Upper lobe of left lung (tissue), 6 donors: ENCODE data around the gene S100A9. TPM values are rescaled to one million over a fixed set of nuclear protein-coding genes. Genes with fewer than 3 reads are reported as not detected.
A peak's percentile ranks its signal among the peaks of the same experiment; 100 is the strongest.

Source experiments
- ATAC-seq, 2 donors: fragments of 200-7000 bp; cut with Tn5 transposase; one replicate each; pipeline ENCODE4 v1.9.1; 2022; ENCODE audit warnings: mild to moderate bottlenecking in 2 of 2, moderate library complexity in 2 of 2; ENCODE audit not compliant: low FRiP score in 2 of 2
- DNase-seq, 2 donors: peaks; one replicate each; pipeline ENCODE4 v3.0.0-alpha.2; 2019 to 2020
- H3K27ac ChIP-seq, 4 donors: fragments of 200-600 bp; sonication (generic); one replicate each; pipeline ENCODE4 v1.5.1; 2016 to 2019
- H3K27me3 ChIP-seq, 4 donors: fragments of 200-600 bp; sonication (generic); one replicate each; pipeline ENCODE4 v1.5.1; 2017 to 2019
- H3K36me3 ChIP-seq, 4 donors: fragments of 200-600 bp; sonication (generic); one replicate each; pipeline ENCODE4 v1.5.1; 2016 to 2019
- H3K4me1 ChIP-seq, 4 donors: fragments of 200-600 bp; sonication (generic); one replicate each; pipeline ENCODE4 v1.5.1; 2018 to 2019
- H3K4me3 ChIP-seq, 4 donors: fragments of 200-600 bp; sonication (generic); one replicate each; pipeline ENCODE4 v1.5.1; 2017 to 2019; ENCODE audit warnings: mild to moderate bottlenecking in 2 of 4, moderate library complexity in 1 of 4
- H3K9me3 ChIP-seq, 4 donors: fragments of 200-600 bp; sonication (generic); one replicate each; pipeline ENCODE4 v1.5.1; 2018 to 2019
- EP300 ChIP-seq, 4 donors: sonication (generic); formaldehyde crosslinking; IDR thresholded peaks; one replicate each; pipeline ENCODE4 v1.5.1; 2017; ENCODE audit warnings: antibody characterized with exemption in 4 of 4, control low read depth in 2 of 4
- POLR2A ChIP-seq, 4 donors: fragments of 450-650 bp; IDR thresholded peaks; one replicate each; pipeline ENCODE4 v1.5.1; 2016 to 2017; ENCODE audit warnings: antibody characterized with exemption in 4 of 4, mild to moderate bottlenecking in 2 of 4
- POLR2AphosphoS5 ChIP-seq, 2 donors: sonication (generic); formaldehyde crosslinking; IDR thresholded peaks; one replicate each; pipeline ENCODE4 v1.5.1; 2017; ENCODE audit warnings: antibody characterized with exemption in 2 of 2
- WGBS, 2 donors: methylation state at CpG; one replicate each; pipeline ENCODE4 v1.1.5; 2017 to 2018; 5-methylcytosine and 5-hydroxymethylcytosine counted together
- total RNA-seq, 6 donors: library from RNA; depleted of rRNA in 4 of 6; stranded (reverse); fragments of >200 nt in 4 of 6; gene quantifications; one replicate each; pipeline versions ENCODE4 v1.1.0 to v1.2.1, GENCODE V29; 2016 to 2021
- TF ChIP-seq, protein P1 (sequence below), 6 experiments: fragments of 450-650 bp in 4 of 6; fragments of 200-600 bp in 2 of 6; sonication (generic) in 2 of 6; IDR thresholded peaks; one replicate each; pipeline ENCODE4 v1.5.1; 2016 to 2019; ENCODE audit warnings: antibody characterized with exemption in 6 of 6
- donor health status: DM: no; HTN: no; CAD: no; lungs with moderate emphysema.
- donor health status: DM: no; HTN: yes; CAD: no; lungs with severe emphysema.

Gene S100A9
- total RNA-seq, 6 donors from 2014 or later: 133 to 1,125 (median 606) TPM

- no peak for TF ChIP-seq POLR2AphosphoS5 (IDR thresholded peaks at IDR 0.05)
- TF ChIP-seq POLR2A (IDR thresholded peaks at IDR 0.05): no peak
- no peak for TF ChIP-seq EP300 (IDR thresholded peaks at IDR 0.05)
- TF ChIP-seq, protein P1, sequence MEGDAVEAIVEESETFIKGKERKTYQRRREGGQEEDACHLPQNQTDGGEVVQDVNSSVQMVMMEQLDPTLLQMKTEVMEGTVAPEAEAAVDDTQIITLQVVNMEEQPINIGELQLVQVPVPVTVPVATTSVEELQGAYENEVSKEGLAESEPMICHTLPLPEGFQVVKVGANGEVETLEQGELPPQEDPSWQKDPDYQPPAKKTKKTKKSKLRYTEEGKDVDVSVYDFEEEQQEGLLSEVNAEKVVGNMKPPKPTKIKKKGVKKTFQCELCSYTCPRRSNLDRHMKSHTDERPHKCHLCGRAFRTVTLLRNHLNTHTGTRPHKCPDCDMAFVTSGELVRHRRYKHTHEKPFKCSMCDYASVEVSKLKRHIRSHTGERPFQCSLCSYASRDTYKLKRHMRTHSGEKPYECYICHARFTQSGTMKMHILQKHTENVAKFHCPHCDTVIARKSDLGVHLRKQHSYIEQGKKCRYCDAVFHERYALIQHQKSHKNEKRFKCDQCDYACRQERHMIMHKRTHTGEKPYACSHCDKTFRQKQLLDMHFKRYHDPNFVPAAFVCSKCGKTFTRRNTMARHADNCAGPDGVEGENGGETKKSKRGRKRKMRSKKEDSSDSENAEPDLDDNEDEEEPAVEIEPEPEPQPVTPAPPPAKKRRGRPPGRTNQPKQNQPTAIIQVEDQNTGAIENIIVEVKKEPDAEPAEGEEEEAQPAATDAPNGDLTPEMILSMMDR (IDR thresholded peaks at IDR 0.05): no peak
- H3K27ac ChIP-seq: peak overlapping the region in 2 of 4 donors; percentile 22 to 70
- no peak for DNase-seq
- 78 to 83% methylated on average over 4 to 5 of the region's 5 CpGs for WGBS, 2 donors
- peaks cover 0 to 5% (median 0%) of the 10 kb centered on the region in 4 donors for H3K4me1 ChIP-seq
- no peak overlapping the region for H3K4me3 ChIP-seq
- H3K9me3 ChIP-seq: no peaks in the 10 kb centered on the region
- no peaks in the 10 kb centered on the region for H3K27me3 ChIP-seq
- ATAC-seq: no peak
- H3K36me3 ChIP-seq: no peaks in the 10 kb centered on the region
Observed at GRCh38 chr1:153394391-153394790, 36.7 kb downstream of the S100A9 start.

GRCh38 chr1:153395136-153395685 is 37.6 kb downstream of the S100A9 start:
- ATAC-seq (no peak), DNase-seq (no peak)
- WGBS, 2 donors: 81 to 87% methylated on average over 7 of the region's 7 CpGs
- Histone ChIP-seq H3K9me3 (no peaks in the 10 kb centered on the region), H3K36me3 (no peaks in the 10 kb centered on the region), H3K27me3 (no peaks in the 10 kb centered on the region), H3K4me1 (peaks cover 0 to 5% (median 0%) of the 10 kb centered on the region in 4 donors), H3K4me3 (no peak overlapping the region), H3K27ac (peak overlapping the region in 1 of 4 donors; percentile 70)
- TF ChIP-seq POLR2AphosphoS5 (IDR thresholded peaks at IDR 0.05): no peak
- TF ChIP-seq EP300 (IDR thresholded peaks at IDR 0.05): no peak
- no peak for TF ChIP-seq POLR2A (IDR thresholded peaks at IDR 0.05)
- TF ChIP-seq, protein P1 (IDR thresholded peaks at IDR 0.05): no peak

DNA sequence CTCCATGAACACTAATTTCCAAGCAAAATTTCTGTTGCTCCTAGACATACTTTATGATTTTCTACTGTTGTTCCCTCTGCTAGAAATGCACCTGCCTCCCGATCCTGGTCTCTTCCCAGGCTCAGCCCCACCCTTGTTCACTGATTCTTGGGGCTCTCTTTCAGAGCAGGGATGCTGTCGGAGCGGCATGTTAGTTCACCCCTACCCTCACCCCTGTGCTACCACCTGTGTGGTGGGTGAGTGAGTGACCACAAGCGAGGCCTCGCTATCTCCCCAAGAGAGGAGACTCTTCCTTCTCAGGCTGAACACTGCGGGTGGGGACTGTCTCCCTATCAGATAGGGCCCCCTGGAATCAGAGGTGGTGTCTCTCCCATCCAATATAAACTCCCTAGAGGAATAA is 38.1 kb downstream of the S100A9 start:
- no peaks in the 10 kb centered on the region for H3K27me3 ChIP-seq
- ATAC-seq (no peak), DNase-seq (no peak)
- H3K9me3 ChIP-seq: no peaks in the 10 kb centered on the region
- peaks cover 0 to 5% (median 0%) of the 10 kb centered on the region in 4 donors for H3K4me1 ChIP-seq
- no peak overlapping the region for H3K27ac ChIP-seq
- H3K36me3 ChIP-seq: no peaks in the 10 kb centered on the region
- 84 to 93% methylated on average over 6 of the region's 6 CpGs for WGBS, 2 donors
- no peak for TF ChIP-seq POLR2AphosphoS5 (IDR thresholded peaks at IDR 0.05)
- no peak for TF ChIP-seq EP300 (IDR thresholded peaks at IDR 0.05)
- no peak for TF ChIP-seq POLR2A (IDR thresholded peaks at IDR 0.05)
- TF ChIP-seq, protein P1 (IDR thresholded peaks at IDR 0.05): no peak
- H3K4me3 ChIP-seq: no peak overlapping the region

GRCh38 chr1:153396461-153396860 is 38.8 kb downstream of the S100A9 start:
- no peak for ATAC-seq
- no peaks in the 10 kb centered on the region for H3K9me3 ChIP-seq
- TF ChIP-seq EP300 (IDR thresholded peaks at IDR 0.05): no peak
- TF ChIP-seq POLR2AphosphoS5 (IDR thresholded peaks at IDR 0.05): no peak
- TF ChIP-seq, protein P1 (IDR thresholded peaks at IDR 0.05): no peak
- TF ChIP-seq POLR2A (IDR thresholded peaks at IDR 0.05): no peak
- H3K36me3 ChIP-seq: no peaks in the 10 kb centered on the region
- H3K27me3 ChIP-seq: no peaks in the 10 kb centered on the region
- no peak overlapping the region for H3K4me3 ChIP-seq
- WGBS, 2 donors: 80 to 100% methylated on average over 3 to 6 of the region's 6 CpGs
- no peaks in the 10 kb centered on the region for H3K4me1 ChIP-seq
- no peak for DNase-seq
- no peak overlapping the region for H3K27ac ChIP-seq
